Activated CD4-positive, CD25-positive, alpha-beta regulatory T cell treated with anti-CD3 and anti-CD28 coated beads, Interleukin-2, amount 50 U/mL, for 16 hours (primary cell): ENCODE measurements around the gene SNAP23.

Experiments used
- DNase-seq: peaks from one replicate; pipeline ENCODE4 v3.0.0-alpha.2; 2020; ENCODE audit warnings: low read depth, low spot score

SNAP23 gene

GRCh38 chr15:42558739-42559138, 63.3 kb downstream of the SNAP23 start:
- no peak for DNase-seq

DNA sequence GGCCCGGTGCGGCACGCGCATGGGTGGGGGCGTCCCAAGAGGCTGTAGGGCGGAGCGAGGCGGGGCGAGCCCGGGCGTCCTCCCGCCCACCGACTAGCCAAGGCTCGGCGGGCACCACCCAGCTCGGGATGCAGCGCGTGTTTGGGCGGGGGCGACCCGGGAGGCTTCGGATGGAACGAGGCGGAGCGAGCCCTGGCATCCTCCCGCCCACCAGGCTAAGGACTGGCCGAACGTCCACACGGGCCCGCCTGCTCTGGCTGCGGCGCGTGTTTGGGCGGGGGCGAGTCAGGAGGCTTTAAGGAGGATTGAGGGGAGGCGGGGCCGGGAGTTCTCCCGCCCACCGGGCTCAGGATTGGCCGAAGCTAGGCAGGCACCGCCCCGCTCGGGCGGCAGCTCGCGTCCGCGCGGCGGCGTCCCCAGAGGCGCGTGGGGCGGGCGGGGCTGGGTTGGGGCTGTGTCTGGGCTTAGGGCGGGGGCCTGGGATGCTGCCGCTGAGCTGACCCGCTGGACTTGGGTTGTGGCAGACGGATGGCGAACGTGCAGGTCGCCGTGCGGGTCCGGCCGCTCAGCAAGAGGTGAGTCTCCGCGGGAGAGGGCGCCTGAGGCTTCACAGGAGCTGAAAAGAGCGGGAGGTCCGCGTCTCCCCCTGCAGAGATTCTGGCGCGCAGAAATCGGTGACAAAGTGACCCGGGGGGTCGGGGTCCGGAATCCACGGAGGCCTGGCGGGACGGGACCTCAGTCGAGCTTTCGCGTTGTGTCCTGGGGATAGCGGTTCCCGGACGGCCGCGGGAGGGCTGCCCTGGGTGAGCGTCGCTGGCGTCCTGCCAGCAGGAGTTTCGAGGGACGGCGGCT, 80.0 kb downstream of the SNAP23 start, which contains the start of gene STARD9:
Gene STARD9 (plus strand): TSS at position 419 of the 852 bp plus-strand sequence. CDS start 110 bp downstream, at position 529.
- peak; percentile 81 for DNase-seq

GRCh38 chr15:42576040-42576594, 80.7 kb downstream of the SNAP23 start:
- DNase-seq = no peak

DNA sequence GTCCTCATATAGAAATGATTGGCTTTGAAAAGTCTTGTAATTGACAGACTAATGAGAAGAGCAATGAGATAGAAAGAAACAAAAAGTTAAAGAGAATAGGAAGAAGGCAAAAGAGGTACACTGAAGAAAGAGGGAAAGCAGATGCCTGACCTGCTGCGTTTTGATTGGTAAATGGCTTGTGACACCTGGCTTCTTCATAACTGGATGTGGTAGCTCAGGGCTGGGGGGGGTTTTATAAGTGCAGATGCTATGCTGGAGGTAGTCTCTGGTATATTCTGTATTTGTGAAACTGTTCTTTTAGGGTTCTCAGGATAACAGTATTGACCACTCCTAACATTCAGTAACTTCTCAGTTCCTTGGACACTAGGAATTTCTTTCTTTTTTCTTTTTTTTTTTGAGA, 81.3 kb downstream of the SNAP23 start:
- DNase-seq = no peak

DNA sequence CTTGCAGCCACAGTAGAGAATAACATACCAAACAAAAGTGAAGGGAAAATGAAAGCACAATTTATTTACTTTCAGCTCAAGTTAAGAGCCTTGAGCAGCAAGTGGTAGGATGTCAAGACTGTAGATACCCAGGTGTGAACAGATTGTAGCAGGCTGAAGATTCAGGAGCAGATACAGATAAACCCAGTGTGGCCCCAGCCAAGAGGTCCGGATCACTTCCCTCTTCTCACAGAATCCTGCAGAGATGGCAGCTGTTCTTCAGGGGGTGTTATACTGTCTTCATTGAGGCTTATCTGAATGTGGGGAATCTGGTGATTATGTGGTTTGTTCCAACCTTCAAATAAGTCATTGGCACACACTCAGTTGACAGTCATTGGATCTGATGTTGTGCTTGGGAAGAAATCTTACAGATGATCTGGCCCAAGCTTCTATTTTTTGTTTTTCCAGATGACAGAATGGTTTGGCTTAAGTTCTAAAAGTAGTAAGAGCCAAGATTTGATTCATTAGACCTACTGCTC, 82.1 kb downstream of the SNAP23 start:
- no peak for DNase-seq

DNA sequence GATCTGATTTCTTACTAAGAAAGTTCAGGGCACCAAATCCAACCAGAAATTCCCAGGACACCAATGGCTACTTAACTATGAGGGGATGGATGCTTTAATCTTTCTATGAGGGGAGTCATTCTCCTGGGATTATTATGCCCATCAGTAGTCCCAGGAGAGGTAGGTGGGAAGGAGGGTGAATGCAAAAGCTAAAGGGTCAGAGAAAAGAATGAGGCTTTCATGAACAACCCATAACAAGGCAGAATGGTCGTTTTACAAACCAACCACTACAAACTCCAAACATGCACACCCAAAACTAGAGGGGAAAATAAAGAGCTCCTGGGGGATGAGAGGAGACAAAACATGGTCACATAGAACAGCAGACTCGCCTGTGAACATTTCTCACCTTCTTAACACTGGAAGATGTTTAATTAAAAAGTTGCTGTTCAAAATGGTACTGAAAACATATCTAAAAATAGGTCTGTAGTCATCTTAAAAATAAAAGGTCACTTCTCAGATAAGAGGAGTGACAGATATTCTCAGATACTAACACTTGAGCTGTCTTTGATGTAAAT, 83.6 kb downstream of the SNAP23 start:
- DNase-seq = no peak

DNA sequence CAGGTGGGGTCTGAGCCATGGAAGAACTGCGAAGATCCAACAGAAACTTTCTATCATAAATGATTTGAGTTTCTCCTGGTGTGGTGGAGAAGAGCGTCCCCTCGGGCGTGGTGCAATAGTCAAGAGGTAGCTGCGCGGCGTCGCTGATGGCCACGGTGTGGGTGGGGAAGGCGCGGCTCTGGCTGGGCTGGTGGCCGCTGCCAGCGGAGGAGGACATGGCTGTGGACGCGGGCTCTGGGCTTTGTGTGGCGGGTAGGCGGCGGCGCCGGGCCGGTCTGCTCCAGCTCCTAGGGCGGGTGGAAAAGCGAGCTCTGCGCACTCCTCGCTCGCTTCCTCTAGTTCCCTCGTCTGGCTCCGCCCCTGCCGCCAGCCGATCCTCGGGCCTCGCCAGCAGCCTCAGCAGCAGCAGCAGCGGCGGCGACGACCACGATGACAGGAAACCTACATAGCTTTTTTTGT, 85.9 kb downstream of the SNAP23 start:
- peak; percentile 51 for DNase-seq
